PC-9 (cell line): ENCODE results near the gene DDX28.

ENCODE experiments used
- EZH2 ChIP-seq: fragments of 200-600 bp; sonication (generic); IDR thresholded peaks from 2 replicates; pipeline ENCODE4 v1.8.0; 2017; ENCODE audit warnings: antibody characterized with exemption, low read depth
- TF ChIP-seq, protein P1 (sequence below): fragments of 200-600 bp; sonication (generic); conservative IDR thresholded peaks from 2 replicates; pipeline ENCODE4 v1.6.1; 2017; ENCODE audit warnings: mixed run types, antibody characterized with exemption, mild to moderate bottlenecking, moderate library complexity

DNA sequence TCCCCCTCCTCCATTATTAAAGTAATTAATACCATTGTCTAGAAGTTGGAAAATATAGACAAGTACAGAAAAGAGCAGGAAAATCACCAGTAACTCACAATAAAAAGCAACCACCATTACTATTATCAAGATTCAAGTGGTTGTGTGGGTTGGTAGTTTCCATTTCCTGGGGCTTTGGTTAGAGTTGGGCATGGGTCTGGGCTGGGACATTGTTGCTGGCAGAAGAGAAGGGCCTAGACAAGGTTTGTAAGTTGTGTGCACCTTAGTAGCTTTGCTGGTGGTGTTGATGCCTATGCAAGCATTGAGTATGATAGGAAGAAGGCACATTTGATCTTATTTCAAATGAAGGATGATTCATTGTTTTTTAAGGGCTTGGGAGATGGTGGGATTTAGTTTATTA, 36.8 kb upstream of the DDX28 start:
- TF ChIP-seq, protein P1, sequence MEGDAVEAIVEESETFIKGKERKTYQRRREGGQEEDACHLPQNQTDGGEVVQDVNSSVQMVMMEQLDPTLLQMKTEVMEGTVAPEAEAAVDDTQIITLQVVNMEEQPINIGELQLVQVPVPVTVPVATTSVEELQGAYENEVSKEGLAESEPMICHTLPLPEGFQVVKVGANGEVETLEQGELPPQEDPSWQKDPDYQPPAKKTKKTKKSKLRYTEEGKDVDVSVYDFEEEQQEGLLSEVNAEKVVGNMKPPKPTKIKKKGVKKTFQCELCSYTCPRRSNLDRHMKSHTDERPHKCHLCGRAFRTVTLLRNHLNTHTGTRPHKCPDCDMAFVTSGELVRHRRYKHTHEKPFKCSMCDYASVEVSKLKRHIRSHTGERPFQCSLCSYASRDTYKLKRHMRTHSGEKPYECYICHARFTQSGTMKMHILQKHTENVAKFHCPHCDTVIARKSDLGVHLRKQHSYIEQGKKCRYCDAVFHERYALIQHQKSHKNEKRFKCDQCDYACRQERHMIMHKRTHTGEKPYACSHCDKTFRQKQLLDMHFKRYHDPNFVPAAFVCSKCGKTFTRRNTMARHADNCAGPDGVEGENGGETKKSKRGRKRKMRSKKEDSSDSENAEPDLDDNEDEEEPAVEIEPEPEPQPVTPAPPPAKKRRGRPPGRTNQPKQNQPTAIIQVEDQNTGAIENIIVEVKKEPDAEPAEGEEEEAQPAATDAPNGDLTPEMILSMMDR = no peak
- no peak for TF ChIP-seq EZH2
